Lower leg skin (tissue), 3 donors: Measurements from ENCODE around the gene HENMT1.

Experiments
- POLR2A ChIP-seq, 2 donors: fragments of 450-650 bp; IDR thresholded peaks; one replicate each; pipeline ENCODE4 v1.6.1; 2016 to 2017; ENCODE audit warnings: antibody characterized with exemption in 2 of 2, mild to moderate bottlenecking in 1 of 2, moderate library complexity in 1 of 2
- TF ChIP-seq, protein P1 (sequence below), 3 donors: fragments of 450-650 bp; IDR thresholded peaks; one replicate each; pipeline ENCODE4 v1.5.1; 2016; ENCODE audit warnings: antibody characterized with exemption in 3 of 3, mild to moderate bottlenecking in 3 of 3, moderate library complexity in 2 of 3

DNA sequence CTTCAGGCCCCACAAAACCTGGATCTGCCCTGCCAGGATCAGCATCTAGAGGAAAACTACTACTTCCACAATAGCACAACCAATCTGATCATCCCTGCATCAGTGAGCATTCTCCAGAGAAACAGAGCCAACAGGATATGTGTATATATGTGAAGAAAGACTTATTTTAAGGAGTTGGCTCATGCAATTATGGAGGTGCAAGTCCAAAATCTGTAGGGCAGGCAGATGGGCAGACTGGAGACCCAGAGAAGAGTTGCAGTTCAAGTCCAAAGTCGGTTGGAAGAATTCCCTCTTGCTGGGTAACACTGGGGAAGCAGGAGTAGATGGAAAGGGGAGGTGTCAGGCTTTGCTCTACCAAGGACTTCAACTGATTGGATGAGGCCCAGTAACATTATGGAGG, 4.9 kb upstream of the HENMT1 start:
- TF ChIP-seq, protein P1, sequence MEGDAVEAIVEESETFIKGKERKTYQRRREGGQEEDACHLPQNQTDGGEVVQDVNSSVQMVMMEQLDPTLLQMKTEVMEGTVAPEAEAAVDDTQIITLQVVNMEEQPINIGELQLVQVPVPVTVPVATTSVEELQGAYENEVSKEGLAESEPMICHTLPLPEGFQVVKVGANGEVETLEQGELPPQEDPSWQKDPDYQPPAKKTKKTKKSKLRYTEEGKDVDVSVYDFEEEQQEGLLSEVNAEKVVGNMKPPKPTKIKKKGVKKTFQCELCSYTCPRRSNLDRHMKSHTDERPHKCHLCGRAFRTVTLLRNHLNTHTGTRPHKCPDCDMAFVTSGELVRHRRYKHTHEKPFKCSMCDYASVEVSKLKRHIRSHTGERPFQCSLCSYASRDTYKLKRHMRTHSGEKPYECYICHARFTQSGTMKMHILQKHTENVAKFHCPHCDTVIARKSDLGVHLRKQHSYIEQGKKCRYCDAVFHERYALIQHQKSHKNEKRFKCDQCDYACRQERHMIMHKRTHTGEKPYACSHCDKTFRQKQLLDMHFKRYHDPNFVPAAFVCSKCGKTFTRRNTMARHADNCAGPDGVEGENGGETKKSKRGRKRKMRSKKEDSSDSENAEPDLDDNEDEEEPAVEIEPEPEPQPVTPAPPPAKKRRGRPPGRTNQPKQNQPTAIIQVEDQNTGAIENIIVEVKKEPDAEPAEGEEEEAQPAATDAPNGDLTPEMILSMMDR (IDR thresholded peaks at IDR 0.05), result no peak
- TF ChIP-seq POLR2A (IDR thresholded peaks at IDR 0.05), result no peak
